ENCODE results near the gene COA6.

- no peak for TF ChIP-seq POLR2A (IDR thresholded peaks at IDR 0.05; ENCODE audit: low read depth, low read length)
- no peak for TF ChIP-seq CTCF (IDR thresholded peaks at IDR 0.05; ENCODE audit: extremely low read depth in 1 of 2, insufficient read depth in 1 of 2, low read depth in 1 of 2, low read length in 2 of 2)
- TF ChIP-seq EZH2 (IDR thresholded peaks at IDR 0.05; ENCODE audit: borderline replicate concordance, low read depth, low read length, severe bottlenecking), result no peak
- no peak for TF ChIP-seq POLR2AphosphoS5 (IDR thresholded peaks at IDR 0.05; ENCODE audit: insufficient read depth, low read depth, low read length)
- TF ChIP-seq JUN (IDR thresholded peaks at IDR 0.05; ENCODE audit: borderline replicate concordance, insufficient read depth, insufficient read length, low read depth), result no peak
- no peak for TF ChIP-seq MYC (IDR thresholded peaks at IDR 0.05; ENCODE audit: low read depth, low read length)
- no peak for TF ChIP-seq FOS (IDR thresholded peaks at IDR 0.05; ENCODE audit: borderline replicate concordance, insufficient read depth, low read length)
Observed at GRCh38 chr1:234430691-234431090, 57.4 kb downstream of the COA6 start.
